K562 treated with DMSO at 1 percent for 4 hours (cell line): ENCODE results near the gene ANKRD30BL. TPM values are rescaled to one million over a fixed set of nuclear protein-coding genes. Genes with fewer than 3 reads are reported as not detected.

Experiments
- total RNA-seq: library from RNA; unstranded; fragments of 300-600 nt; gene quantifications from 2 replicates; pipeline ENCODE4 v1.2.3, GENCODE V29; 2022; ENCODE audit not compliant: insufficient read depth

ANKRD30BL gene, protein sequence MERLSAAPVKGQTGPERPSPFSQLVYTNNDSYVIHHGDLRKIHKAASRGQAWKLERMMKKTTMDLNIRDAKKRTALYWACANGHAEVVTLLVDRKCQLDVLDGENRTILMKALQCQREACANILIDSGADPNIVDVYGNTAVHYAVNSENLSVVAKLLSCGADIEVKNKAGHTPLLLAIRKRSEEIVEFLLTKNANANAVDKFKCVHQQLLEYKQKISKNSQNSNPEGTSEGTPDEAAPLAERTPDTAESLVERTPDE
- total RNA-seq = not detected in 2 replicates

DNA sequence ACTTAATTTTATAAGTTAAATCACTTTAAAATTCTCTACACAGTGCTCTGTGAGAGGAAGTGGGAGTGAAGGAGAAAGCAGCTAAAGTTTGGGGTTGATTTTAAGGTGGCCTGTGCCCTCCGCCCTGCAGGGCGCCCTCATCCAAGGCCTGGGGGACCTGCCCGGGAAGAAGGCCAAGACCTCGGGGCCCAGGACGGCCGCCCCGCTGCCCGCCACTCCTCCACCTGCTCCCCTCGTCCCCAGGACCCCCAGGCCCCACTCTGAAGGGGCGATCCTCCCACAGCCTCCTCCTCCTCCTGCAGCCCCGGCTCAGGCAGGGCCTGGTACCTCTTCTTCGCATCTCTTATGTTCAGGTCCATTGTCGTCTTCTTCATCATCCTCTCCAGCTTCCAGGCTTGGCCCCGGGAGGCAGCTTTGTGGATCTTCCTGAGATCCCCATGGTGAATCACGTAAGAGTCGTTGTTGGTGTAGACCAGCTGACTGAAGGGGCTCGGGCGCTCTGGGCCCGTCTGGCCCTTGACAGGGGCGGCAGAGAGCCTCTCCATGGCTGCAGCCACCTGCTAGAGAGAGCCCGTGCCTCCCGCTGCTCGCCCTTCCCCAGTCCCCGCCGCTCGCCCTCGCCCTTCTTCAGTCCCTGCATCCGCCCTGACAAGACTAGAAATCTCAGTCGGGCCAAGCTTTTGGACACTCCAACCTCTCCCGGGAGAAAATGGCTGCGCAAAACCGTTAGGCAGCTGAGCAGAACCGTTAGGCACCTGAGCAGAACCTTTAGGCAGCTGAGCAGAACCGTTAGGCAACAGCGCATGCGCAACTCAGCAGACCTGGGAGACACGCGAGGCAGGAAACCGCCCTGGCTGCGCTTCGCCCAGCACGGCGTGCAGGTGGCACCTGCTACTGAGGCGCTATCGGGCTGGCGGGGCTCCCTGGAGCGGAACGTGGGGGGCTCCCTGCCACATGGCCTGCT, at the start of gene ANKRD30BL:
ANKRD30BL (minus strand) TSS at position 792 of the 964 bp plus-strand sequence; CDS start at position 545, 247 bp downstream.

